HG02852 (cell line): ENCODE results near the gene VRTN.
"Not testable (repeated sequence)": the region's sequence is repeated elsewhere in the genome, so short reads cannot be mapped to it uniquely, and the experiment has no call there.

ENCODE experiments used
- ATAC-seq: cut with Tn5 transposase; IDR thresholded peaks from one replicate; pipeline ENCODE4 v1.9.1; 2021; ENCODE audit warnings: mild to moderate bottlenecking, moderate library complexity; ENCODE audit not compliant: unreplicated experiment

The VRTN gene

GRCh38 chr14:74348735-74349463 is 628 bp downstream of the VRTN start:
- ATAC-seq = no peak

- ATAC-seq = no peak
Observed at GRCh38 chr14:74349757-74350156, 1.5 kb downstream of the VRTN start.

GRCh38 chr14:74350211-74350927 is 2.1 kb downstream of the VRTN start:
- no peak for ATAC-seq

- no peak for ATAC-seq
Observed at GRCh38 chr14:74350928-74351323, 2.7 kb downstream of the VRTN start.

- no peak for ATAC-seq
Observed at GRCh38 chr14:74356892-74357575, 8.8 kb downstream of the VRTN start.

- ATAC-seq = no peak
Observed at GRCh38 chr14:74357585-74357984, 9.3 kb downstream of the VRTN start.

GRCh38 chr14:74358176-74358829 is 10.0 kb downstream of the VRTN start:
- ATAC-seq = no peak

GRCh38 chr14:74360163-74360562 is 11.9 kb downstream of the VRTN start:
- ATAC-seq = no peak

- ATAC-seq = no peak
Observed at GRCh38 chr14:74362361-74362915, 14.2 kb downstream of the VRTN start.

- no peak for ATAC-seq
Observed at GRCh38 chr14:74364271-74364880, 16.1 kb downstream of the VRTN start.

GRCh38 chr14:74368026-74368425 is 19.8 kb downstream of the VRTN start:
- no peak for ATAC-seq

- no peak for ATAC-seq
Observed at GRCh38 chr14:74368441-74368840, 20.2 kb downstream of the VRTN start.

- ATAC-seq = no peak
Observed at GRCh38 chr14:74377976-74378690, 29.9 kb downstream of the VRTN start.

- no peak for ATAC-seq
Observed at GRCh38 chr14:74380172-74380571, 31.9 kb downstream of the VRTN start.

GRCh38 chr14:74380845-74381244 is 32.6 kb downstream of the VRTN start:
- no peak for ATAC-seq

GRCh38 chr14:74381571-74381970 is 33.3 kb downstream of the VRTN start:
- ATAC-seq = not testable (repeated sequence)

GRCh38 chr14:74382231-74382630 is 34.0 kb downstream of the VRTN start:
- ATAC-seq = no peak

- no peak for ATAC-seq
Observed at GRCh38 chr14:74389980-74390379, 41.7 kb downstream of the VRTN start.

GRCh38 chr14:74390505-74390904 is 42.2 kb downstream of the VRTN start:
- ATAC-seq = not testable (repeated sequence)

GRCh38 chr14:74391479-74391878 is 43.2 kb downstream of the VRTN start:
- no peak for ATAC-seq
